ENCODE results near the gene PRELP. TPM values are rescaled to one million over a fixed set of nuclear protein-coding genes. Genes with fewer than 3 reads are reported as not detected.

The PRELP gene
- total RNA-seq, 1 experiment from 2014 or later, result not detected

DNA sequence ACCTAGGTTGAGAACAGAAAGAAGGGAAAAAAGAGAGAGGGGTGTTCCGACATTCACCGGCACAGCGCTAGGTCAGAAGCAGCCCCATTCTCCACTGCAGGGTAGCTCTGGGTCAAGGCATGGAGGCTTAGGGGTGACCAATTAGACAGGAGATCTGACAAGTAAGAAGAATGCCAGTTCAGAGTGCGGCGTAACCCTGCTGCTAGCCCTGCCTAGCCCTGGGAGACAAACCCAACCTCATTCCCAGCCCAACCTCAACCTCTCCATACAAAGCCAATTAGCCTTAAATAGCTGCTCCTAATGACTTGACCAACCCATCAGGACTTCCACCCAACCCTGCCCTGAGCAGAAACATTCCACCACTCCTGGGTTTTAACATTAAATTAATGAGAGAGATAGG, 3.4 kb downstream of the PRELP start:
- DNase-seq, result no peak
- H3K27ac Mint-ChIP-seq (ENCODE audit: unreplicated experiment), result no peak overlapping the region
- no peaks in the 10 kb centered on the region for H3K9me3 Mint-ChIP-seq (ENCODE audit: unreplicated experiment)
- H3K4me3 Mint-ChIP-seq (ENCODE audit: unreplicated experiment), result no peak overlapping the region
- H3K27me3 Mint-ChIP-seq (ENCODE audit: insufficient read depth, unreplicated experiment), result peaks cover 3% of the 10 kb centered on the region
- no peaks in the 10 kb centered on the region for H3K4me1 Mint-ChIP-seq (ENCODE audit: low read depth, unreplicated experiment)
- ChIA-PET POLR2A (no interaction called here), CTCF (no interaction called here)
- intact Hi-C loops (cut with micrococcal nuclease; ENCODE audit: unreplicated experiment), result no loop called here
- Histone ChIP-seq H3K36me3 (ENCODE audit: control insufficient read depth, insufficient read depth, low read length) (no peaks in the 10 kb centered on the region), H3K4me1 (no peaks in the 10 kb centered on the region), H3K4me3 (ENCODE audit: low read depth, low read length) (no peak overlapping the region), H3K9me3 (no peaks in the 10 kb centered on the region), H3K27me3 (replicated peaks; ENCODE audit: control insufficient read depth, insufficient read depth, low read length) (no peaks in the 10 kb centered on the region; the same call in 1 of the 2 replicates)
- TF ChIP-seq, protein P1, sequence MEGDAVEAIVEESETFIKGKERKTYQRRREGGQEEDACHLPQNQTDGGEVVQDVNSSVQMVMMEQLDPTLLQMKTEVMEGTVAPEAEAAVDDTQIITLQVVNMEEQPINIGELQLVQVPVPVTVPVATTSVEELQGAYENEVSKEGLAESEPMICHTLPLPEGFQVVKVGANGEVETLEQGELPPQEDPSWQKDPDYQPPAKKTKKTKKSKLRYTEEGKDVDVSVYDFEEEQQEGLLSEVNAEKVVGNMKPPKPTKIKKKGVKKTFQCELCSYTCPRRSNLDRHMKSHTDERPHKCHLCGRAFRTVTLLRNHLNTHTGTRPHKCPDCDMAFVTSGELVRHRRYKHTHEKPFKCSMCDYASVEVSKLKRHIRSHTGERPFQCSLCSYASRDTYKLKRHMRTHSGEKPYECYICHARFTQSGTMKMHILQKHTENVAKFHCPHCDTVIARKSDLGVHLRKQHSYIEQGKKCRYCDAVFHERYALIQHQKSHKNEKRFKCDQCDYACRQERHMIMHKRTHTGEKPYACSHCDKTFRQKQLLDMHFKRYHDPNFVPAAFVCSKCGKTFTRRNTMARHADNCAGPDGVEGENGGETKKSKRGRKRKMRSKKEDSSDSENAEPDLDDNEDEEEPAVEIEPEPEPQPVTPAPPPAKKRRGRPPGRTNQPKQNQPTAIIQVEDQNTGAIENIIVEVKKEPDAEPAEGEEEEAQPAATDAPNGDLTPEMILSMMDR (IDR thresholded peaks at IDR 0.05; ENCODE audit: insufficient read depth in 1 of 2, low read depth in 1 of 2, low read length in 1 of 2, severe bottlenecking in 1 of 2, unreplicated experiment in 1 of 2), result no peak
- BruUV-seq (replicated peaks), result no TSS peak
- no peaks in the 10 kb centered on the region for H3K36me3 Mint-ChIP-seq (ENCODE audit: insufficient read depth, unreplicated experiment)

DNA sequence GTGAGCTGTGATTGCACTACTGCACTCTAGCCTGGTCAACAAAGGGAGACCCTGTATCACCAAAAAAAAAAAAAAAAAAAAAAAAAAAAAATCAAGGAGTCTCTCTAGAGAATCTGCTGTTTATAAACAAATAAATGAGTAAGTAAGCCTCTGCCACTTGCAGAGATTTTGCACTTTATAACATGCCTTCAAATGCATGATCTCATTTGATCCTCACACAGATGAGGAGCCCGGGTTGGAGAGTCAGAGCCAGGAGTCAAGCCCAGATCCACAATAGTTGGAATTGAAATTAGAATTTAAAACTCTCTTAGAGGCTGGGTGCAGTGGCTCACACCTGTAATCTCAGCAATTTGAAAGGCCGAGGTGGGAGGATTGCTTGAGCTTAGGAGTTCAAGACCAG, 4.0 kb downstream of the PRELP start:
- Mint-ChIP-seq H3K9me3 (ENCODE audit: unreplicated experiment) (no peaks in the 10 kb centered on the region), H3K36me3 (ENCODE audit: insufficient read depth, unreplicated experiment) (no peaks in the 10 kb centered on the region), H3K4me1 (ENCODE audit: low read depth, unreplicated experiment) (no peaks in the 10 kb centered on the region), H3K4me3 (ENCODE audit: unreplicated experiment) (no peak overlapping the region), H3K27me3 (ENCODE audit: insufficient read depth, unreplicated experiment) (peaks cover 5% of the 10 kb centered on the region), H3K27ac (ENCODE audit: unreplicated experiment) (no peak overlapping the region)
- no TSS peak for BruUV-seq (replicated peaks)
- intact Hi-C loops (cut with micrococcal nuclease; ENCODE audit: unreplicated experiment), result no loop called here
- Histone ChIP-seq H3K4me1 (no peaks in the 10 kb centered on the region), H3K4me3 (ENCODE audit: low read depth, low read length) (no peak overlapping the region), H3K36me3 (ENCODE audit: control insufficient read depth, insufficient read depth, low read length) (no peaks in the 10 kb centered on the region), H3K27me3 (replicated peaks; ENCODE audit: control insufficient read depth, insufficient read depth, low read length) (no peaks in the 10 kb centered on the region; the same call in 1 of the 2 replicates), H3K9me3 (no peaks in the 10 kb centered on the region)
- TF ChIP-seq, protein P1 (IDR thresholded peaks at IDR 0.05; ENCODE audit: insufficient read depth in 1 of 2, low read depth in 1 of 2, low read length in 1 of 2, severe bottlenecking in 1 of 2, unreplicated experiment in 1 of 2), result no peak
- POLR2A ChIA-PET, result no interaction called here
- CTCF ChIA-PET, result no interaction called here
- DNase-seq, result no peak

DNA sequence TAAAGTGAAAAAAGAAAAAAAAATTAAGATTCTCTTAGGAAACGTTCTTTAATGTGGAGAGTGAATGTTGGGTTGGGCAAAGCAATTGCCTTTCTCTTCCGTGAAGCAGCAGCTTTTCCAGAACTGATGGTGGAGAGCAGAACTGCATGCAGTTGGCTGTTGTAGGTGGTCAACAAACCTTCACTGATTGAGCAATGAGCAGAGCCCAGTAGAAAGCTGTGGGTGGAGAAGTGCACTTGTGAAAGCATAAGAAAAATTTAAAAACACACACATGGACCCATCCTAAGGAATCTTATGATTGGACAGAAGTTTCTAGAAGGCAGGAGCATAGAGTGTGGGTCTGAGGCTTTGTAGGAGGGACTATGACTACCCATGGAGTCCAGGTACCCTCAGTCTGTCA, 4.5 kb downstream of the PRELP start:
- H3K27me3 ChIP-seq (replicated peaks; ENCODE audit: control insufficient read depth, insufficient read depth, low read length), result no peaks in the 10 kb centered on the region; the same call in 1 of the 2 replicates
- TF ChIP-seq, protein P1 (IDR thresholded peaks at IDR 0.05; ENCODE audit: insufficient read depth in 1 of 2, low read depth in 1 of 2, low read length in 1 of 2, severe bottlenecking in 1 of 2, unreplicated experiment in 1 of 2), result peak in 1 of 2 experiments; percentile 2
- Mint-ChIP-seq H3K36me3 (ENCODE audit: insufficient read depth, unreplicated experiment) (no peaks in the 10 kb centered on the region), H3K4me1 (ENCODE audit: low read depth, unreplicated experiment) (no peaks in the 10 kb centered on the region), H3K4me3 (ENCODE audit: unreplicated experiment) (no peak overlapping the region), H3K9me3 (ENCODE audit: unreplicated experiment) (no peaks in the 10 kb centered on the region), H3K27me3 (ENCODE audit: insufficient read depth, unreplicated experiment) (peaks cover 6% of the 10 kb centered on the region), H3K27ac (ENCODE audit: unreplicated experiment) (no peak overlapping the region)
- H3K9me3 ChIP-seq, result no peaks in the 10 kb centered on the region
- BruUV-seq (replicated peaks), result no TSS peak
- ChIA-PET POLR2A (no interaction called here), CTCF (no interaction called here)
- H3K4me1 ChIP-seq, result no peaks in the 10 kb centered on the region
- no peak overlapping the region for H3K4me3 ChIP-seq (ENCODE audit: low read depth, low read length)
- H3K36me3 ChIP-seq (ENCODE audit: control insufficient read depth, insufficient read depth, low read length), result no peaks in the 10 kb centered on the region
- DNase-seq, result no peak
- intact Hi-C loops (cut with micrococcal nuclease; ENCODE audit: unreplicated experiment), result no loop called here
